HG03457 (cell line): ENCODE data around the gene S100A12.

Experiments used
- ATAC-seq: cut with Tn5 transposase; IDR thresholded peaks from one replicate; pipeline ENCODE4 v1.9.1; 2021; ENCODE audit warnings: moderate number of reproducible peaks; ENCODE audit not compliant: unreplicated experiment

Gene S100A12

DNA sequence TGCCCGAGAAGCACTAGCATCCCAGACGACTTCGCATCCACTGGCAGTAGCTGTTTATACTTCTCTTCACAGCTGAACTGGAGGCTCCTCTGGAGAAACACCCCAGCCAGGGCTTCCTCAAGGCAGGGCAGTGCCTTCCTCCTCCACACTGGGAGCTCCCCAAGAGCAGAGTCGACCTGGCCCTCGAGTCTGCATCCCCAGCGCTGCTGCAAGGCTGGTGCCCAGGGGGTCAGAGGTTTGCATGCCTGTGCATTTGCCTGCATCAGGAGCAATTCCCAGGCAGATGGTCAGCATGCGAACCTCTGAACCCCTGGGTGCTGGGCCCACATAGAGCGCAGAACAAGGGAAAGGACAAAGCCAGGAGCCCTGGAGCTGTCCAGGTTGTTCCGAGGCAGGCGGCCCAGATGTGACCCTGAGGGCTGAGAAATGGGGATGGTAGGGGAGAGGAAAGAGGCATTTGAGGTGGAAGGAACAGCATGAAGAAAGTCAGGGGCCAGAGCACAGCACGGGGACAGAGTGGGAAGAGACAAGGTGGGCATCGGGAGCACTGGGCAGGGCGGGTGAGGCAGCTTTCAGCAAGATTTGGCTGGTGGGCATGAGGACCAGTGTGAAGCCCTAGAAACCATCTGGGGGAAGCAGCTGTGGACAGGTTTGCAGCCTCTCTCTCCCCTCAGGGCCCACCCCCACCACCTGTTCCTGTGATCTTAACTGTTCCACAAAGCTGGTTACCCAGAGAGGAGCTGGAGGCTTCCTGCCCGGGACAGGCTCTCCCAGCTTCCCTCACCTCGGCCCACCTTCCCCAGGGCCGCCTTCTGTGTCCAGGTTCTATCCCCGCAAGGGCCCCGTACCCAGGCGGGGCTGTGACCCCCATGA is 21.9 kb upstream of the S100A12 start:
- no peak for ATAC-seq

DNA sequence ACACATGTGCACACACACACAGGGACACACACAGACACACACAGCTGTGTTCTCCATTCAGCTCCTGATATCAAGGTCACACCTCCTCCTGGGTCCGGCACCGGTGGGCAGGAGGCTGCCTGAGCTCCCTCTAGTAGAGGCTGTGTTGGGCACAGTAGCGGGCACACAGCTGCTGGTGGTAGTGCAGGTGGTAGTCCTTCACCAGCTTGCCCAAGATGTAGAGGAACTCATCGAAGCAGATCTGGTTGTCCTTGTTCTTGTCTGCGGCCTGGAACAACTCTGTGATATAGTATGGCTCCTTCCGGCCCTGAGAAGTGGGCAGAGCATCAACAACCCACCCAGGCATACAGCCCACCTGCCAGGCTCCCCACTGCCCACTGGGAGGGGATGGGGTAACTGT is 21.0 kb upstream of the S100A12 start:
- ATAC-seq: no peak

DNA sequence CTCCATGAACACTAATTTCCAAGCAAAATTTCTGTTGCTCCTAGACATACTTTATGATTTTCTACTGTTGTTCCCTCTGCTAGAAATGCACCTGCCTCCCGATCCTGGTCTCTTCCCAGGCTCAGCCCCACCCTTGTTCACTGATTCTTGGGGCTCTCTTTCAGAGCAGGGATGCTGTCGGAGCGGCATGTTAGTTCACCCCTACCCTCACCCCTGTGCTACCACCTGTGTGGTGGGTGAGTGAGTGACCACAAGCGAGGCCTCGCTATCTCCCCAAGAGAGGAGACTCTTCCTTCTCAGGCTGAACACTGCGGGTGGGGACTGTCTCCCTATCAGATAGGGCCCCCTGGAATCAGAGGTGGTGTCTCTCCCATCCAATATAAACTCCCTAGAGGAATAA is 20.4 kb upstream of the S100A12 start:
- no peak for ATAC-seq

DNA sequence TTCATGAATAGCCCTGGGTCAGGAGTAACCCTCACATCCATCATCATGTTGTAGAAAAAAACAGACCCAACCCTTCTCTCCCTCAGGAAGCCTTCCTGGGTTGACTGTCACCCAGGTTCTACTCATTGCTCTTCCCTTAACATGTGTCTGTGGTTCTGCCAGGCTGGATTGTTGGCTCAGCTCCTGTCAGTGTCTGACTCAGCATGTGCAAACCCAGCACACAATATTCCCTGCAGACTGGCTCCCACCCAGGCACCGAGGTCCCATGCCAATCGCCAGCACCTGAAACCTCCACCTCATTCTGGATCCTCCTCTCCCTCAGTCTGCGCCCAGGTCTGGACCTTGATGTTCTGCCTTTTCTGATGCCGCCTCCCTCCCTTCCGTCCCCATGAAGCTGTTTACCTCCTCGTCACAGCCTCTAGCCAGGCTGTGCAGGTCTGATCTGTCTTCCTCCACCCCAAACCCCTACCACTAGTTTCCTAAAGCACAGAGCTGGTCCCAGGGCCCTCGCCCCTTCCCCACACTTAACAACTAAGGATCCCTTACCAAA is 19.8 kb upstream of the S100A12 start:
- ATAC-seq: no peak

DNA sequence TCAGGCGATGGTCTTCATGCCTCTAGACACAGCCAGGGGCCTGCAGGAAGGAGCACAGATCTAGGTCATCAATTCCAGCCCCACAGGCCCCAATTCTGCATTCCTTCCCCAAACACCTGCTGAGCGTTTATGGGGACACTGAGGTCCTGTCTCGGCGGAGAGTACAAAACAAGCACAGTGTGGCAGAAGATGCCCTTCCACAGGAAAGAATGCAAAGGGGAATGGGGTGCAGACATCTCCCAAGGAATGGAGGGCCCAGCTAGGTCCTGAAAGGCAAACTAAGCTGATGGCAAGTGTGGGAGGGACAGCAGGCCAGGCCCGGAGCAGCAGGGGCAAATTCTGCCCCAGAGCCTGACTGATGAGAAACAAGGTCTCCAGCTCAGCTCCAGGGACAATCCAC is 19.0 kb upstream of the S100A12 start:
- no peak for ATAC-seq

DNA sequence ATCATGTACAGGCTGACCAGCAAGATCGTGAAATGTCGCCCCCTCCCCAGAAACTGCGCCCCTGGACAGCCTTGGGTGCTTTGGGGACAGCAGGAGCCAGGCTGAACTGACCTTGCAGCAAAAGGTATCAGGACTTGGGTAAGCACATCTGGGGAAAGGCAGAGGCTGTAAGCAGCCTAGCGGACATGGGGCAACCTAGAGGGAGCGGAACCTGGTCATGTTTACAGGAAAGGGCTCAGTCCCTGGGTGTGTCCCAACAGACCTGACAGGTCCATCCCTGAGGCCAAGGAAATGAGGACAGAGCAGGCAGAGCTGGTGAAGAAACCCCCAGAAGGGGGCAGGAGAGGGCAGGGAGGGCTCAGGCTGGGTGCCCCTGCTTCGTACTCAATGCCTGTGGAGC is 18.5 kb upstream of the S100A12 start:
- ATAC-seq: no peak

DNA sequence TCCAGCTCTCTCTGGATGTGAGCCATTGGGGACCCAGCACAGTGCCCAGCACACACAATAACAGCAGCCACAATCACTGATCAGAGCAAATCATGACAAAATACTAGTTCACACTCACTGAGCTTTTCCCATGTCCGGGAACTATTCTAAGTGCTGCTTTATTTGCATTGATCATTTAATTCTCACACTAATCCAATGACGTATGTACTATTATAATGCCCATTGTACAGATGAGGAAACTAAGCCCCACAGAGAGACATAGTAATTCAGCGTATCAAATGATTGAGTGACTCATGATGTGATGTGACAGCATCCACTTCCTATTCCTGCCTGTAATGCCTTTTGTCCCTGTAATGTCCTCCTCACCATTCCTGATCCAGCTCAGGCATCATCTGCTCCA is 17.4 kb upstream of the S100A12 start:
- no peak for ATAC-seq

DNA sequence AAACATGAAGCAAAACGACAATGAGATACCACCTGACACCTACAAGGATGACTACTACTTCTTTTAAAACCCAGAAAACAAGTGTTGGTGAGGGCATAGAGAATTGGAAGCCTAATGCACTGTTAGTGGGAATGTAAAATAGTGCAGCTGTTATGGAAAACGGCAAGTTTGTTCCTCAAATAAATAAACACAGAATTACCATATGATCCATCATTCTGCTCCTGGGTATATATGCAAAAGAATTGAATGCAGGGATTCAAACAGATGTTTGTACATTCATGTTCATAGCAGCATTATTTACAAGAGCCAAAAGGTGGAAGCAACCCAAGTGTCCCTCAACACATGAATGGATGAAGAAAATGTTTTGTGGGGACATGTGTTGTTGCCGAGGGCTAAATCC is 16.8 kb upstream of the S100A12 start:
- no peak for ATAC-seq

DNA sequence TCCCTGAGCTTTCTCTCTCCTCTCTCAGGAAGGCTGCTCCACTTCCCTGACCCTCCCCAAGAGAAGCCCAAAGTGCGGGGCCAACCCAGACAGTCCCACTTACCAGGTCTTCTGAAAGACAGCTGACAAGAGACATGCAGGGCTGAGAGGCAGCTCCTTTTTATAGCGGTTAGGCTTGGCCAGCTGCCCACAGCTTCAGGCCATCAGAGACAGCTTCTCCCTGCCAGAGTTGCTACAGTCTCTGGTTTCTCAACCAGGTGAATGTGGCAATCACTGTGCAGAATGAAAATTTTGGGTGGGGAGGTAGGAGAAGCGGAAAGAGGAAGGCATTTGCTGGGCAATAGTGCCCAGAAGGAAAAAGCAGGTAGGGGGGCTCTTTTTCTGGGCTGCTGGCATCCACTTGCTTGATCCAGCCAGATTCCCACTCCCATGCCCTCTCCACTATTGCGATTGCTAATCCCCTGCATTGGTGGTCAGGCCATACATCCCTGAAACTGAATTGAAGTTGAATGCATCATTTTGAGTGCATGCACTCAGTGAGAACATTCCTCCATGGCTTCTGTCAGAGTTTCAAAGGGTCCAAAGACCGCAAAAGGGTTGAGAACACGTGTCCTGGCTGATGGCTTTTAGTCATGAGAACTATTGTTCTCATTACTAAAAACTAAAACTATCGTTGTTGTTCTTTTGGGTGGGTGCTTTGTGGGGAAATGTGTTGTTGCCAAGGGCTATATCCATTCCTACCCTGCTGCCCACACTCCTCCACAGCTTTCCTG is 15.7 kb upstream of the S100A12 start, which contains the start of gene S100A8:
Gene S100A8 (minus strand): TSS at position 136 of the 773 bp plus-strand sequence. CDS start 538 bp downstream, outside the sequence.
- ATAC-seq: no peak

DNA sequence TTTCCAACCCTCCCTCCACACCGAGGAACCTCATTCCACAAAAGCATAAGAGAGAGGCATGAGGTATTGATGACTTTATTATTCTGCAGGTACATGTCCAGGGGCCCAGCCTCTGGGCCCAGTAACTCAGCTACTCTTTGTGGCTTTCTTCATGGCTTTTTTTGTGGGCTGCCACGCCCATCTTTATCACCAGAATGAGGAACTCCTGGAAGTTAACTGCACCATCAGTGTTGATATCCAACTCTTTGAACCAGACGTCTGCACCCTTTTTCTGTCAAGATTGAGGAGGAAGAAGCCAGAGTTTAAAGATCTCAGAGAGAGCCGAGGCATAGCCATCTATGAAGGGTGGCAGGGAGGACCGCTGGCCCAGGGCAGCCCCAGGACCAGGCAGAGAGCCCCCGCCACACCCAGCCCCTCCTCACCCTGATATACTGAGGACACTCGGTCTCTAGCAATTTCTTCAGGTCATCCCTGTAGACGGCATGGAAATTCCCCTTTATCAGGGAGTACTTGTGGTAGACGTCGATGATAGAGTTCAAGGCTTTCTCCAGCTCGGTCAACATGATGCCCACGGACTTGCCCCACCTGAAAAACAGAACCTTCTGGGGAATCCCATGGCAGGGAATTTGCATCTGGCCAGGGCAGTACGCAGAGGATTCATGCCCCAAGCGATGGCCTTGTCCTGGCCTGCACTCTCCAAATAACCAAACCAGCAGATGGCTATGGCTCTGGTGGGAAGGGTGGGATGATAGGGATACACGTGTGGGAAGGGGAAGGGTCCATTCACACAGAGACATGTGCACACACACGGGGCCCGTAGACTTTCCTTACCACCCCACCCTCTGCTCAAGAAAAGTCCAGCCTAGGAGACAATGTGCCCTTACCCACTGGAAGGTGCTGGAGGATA is 14.8 kb upstream of the S100A12 start:
- ATAC-seq: no peak

DNA sequence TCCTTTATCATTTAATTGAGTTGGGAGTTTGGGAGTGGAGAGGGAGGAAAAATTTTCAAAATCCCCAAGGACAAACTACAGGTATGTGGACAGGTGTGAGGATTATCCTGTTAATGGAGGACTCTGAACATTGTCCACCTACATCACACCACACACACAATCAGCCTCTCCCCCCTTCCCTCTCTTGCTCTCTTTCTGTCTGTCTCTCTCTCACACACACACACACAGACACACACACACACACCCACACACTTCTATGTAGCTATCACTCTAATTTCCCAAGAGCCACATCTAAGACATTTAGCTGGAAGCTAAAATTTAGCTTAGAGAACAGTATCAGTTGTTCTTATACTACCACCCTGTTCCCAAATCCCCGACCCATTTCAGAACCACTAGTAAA is 14.0 kb upstream of the S100A12 start:
- no peak for ATAC-seq

DNA sequence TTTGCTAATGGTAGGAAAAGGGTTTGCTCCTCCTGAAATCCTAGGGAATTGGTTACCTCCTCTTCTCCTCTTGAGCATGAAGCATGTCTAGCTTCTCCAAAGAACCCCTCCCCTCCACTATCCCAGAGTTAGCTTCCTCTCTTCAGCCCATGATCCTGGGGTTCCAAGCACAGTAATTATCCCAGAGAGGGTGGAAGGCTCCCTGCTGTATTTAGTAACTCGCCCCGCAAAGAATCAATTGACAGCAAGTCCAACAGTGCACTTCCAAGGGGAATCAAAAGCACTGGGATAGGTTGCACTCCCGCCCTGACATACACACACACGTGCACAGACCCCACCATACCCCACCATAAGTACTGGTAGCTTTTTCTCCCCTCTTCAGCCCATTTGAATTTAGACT is 12.4 kb upstream of the S100A12 start:
- ATAC-seq: no peak

DNA sequence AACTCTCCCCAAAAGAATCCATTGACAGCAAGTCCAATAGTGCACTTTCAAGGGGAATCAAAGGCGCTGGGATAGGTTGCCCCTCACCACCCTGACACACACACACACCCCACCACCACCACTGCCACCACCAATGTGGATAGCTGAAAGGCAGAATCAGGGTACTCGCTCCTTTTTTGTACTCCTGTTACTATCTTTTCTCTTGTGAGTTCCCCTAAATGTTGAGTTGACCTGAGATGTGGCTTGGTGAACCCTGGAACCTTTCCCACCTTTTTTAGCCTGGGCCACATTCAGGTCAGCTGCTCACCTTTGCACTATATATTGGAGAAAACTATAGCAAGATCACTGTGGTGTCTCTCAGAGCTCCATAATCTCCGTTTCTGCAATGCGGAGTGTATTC is 11.6 kb upstream of the S100A12 start:
- ATAC-seq: no peak

DNA sequence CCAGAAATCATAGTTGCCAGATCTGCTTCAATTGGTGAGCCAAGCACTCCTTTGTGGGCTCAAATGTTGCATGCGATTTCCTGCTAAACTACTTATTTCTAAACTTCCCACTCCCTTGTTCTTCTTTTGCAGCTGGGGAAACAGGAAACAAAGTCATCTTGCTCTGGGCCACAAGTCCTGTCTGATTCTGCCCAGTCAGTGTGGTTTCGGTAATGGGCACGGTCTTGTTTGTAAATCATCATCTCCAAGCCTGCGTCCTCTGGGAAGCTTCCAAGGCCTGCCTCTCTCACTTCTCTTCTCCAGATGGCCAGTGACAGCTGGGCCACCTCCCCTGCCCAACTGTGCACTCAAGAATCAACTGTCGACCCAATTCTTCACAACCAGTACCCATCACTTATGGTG is 11.1 kb upstream of the S100A12 start:
- no peak for ATAC-seq

DNA sequence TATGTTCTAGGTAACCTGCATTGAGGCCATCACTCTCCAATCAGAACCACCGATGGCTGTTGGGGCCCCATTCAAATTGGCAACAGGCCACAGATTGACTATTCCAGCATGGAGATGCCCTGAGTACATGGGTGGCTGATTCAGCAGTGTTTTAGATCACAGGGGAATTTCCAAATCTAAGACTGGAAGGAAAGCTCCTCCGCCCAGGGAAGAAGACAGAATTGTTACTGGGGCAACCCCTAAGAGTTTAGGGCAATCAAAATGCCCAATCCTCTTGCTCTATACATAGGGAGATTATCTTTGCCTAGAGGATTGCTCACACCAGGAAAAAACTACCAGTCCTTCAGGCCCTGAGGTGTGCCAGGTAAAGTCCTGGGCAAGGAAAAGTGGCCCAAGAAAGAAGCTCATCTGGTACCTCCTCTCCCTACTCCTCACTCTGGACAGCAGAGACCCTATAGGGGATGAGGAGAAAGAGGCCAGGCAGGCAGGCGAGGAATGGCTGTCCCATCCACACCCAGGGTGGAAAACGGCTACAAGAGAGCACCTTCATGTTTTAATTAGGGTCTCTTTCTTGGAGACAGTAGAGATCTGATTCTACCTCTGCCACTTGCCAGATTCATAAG is 9.6 kb upstream of the S100A12 start:
- ATAC-seq: no peak

DNA sequence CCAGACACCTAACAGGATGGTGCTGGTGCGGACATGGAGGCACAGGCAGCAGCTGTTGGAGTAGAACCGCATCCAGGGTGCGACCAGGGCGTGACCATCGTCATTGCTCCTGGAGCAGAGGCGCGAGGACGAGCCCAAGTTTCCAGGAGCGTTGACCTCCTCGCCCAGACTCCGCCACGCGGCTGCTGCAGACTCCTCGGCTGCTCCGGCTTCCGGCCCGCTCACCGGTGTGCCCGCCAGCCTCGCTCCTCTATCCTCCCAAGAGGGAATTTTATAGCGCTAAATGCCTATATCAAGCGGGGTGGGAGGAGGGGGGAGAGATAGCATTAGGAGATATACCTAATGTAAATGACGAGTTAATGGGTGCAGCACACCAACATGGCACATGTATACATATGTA is 5.3 kb upstream of the S100A12 start:
- no peak for ATAC-seq

DNA sequence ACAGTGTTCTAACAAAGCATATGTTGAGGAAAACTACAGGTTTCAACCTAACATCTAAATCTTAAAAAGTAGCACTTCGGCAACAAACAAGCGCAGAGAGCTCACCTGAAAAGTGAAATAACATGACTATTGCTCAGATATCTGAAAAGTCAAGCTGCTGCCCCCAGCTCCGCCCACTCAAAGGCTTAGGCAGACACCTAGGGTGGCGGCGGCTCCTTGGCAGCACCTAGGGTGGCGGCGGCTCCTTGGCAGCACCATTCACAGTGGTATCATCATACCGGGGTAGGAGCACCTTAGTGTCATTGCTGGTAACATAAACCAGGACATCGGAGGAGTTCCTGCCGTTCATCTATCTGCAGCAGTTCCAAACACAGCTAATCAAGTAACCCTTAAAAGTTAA is 4.2 kb upstream of the S100A12 start:
- no peak for ATAC-seq

DNA sequence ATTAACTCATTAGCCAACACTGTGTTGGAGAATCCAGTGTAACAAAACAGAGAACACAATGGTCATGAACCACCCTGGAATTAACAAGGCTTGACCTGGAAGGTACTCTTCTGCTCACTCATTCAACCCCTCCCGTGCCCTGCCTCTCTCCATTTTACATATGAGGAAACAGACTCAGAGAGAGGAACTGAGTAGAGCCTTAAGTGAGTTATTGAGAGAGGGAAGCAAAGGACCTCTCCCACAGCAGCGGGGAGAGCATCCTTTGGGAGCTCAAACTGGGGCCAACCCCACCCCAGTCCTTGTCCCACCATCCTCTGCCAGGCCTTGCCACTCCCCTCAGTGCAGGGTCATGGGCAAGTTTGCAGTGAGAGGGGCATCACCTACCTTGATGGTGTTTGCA is 1.4 kb downstream of the S100A12 start:
- no peak for ATAC-seq

DNA sequence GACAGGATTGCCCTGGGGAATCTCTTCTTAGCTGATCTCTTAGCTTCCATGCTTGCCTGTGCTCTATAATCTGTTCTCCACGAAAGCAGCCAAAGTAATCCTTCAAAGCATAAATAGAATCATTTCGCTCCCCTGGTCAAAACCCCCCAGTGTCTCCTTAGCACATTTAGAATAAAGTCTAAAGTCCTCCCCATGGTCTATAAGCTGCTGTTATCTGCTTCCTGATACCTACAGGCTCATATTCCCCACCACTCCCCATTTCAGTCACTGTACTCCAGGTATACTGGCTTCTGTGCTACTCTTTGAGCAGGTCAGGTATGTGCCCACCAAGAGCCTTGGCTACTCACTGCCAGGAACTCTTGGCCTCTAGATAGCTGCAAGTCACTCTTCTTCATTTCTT is 2.9 kb downstream of the S100A12 start:
- ATAC-seq: no peak

DNA sequence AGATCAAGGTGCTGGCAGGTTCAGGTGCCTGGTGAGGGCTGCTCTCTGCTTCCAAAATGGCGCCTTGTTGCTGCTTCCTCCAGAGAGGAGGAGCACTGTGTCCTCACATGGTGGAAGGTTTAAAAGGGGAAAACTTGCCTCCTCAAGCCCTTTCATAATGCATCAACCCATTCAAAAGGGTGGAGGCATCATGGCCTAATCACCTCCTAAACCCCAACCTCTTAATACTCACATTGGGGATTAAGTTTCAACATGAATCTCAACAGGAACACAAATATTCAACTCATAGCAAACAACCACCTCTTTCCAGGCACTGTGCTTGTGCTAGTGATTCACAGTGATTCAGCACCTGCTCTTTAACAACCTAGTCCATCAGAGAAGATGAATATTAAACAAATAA is 4.2 kb downstream of the S100A12 start:
- no peak for ATAC-seq
